OCI-LY3 (cell line): ENCODE results near the gene KRTAP5-4.

ENCODE experiments used
- H2AFZ ChIP-seq: fragments of 200-600, 300-600 bp; shearing (Covaris generic); 2 replicates; pipeline ENCODE4 v1.6.0; 2014; ENCODE audit warnings: antibody characterized with exemption, low read depth, low read length
- H3K27ac ChIP-seq: fragments of 200-600, 300-600 bp; sonication (generic); 2 replicates; pipeline ENCODE4 v1.5.1; 2014; ENCODE audit warnings: mild to moderate bottlenecking, low read length, moderate library complexity, mixed read lengths
- H3K27me3 ChIP-seq: fragments of 200-600, 300-600 bp; sonication (generic); 2 replicates; pipeline ENCODE4 v1.6.1; 2014; ENCODE audit warnings: low read depth, low read length, mixed read lengths
- H3K36me3 ChIP-seq: fragments of 200-600, 300-600 bp; sonication (generic); replicated peaks from 2 replicates; pipeline ENCODE3; 2014; ENCODE audit warnings: low read depth, low read length, mixed read lengths
- H3K4me1 ChIP-seq: fragments of 300-600, 200-600 bp; sonication (generic); 2 replicates; pipeline ENCODE4 v1.6.1; 2014; ENCODE audit warnings: low read length, mixed read lengths
- H3K4me2 ChIP-seq: fragments of 200-600, 300-600 bp; sonication (generic); 2 replicates; pipeline ENCODE4 v1.6.1; 2014; ENCODE audit warnings: low read length, mixed read lengths
- H3K4me3 ChIP-seq: fragments of 300-600, 200-600 bp; sonication (generic); 2 replicates; pipeline ENCODE4 v1.5.1; 2014; ENCODE audit warnings: antibody characterized with exemption, mild to moderate bottlenecking, low read length, moderate library complexity
- H3K79me2 ChIP-seq: fragments of 300-600, 200-600 bp; shearing (Covaris generic); 2 replicates; pipeline ENCODE4 v1.6.1; 2014; ENCODE audit warnings: mild to moderate bottlenecking, low read length, mixed read lengths
- H3K9ac ChIP-seq: fragments of 300-600, 200-600 bp; shearing (Covaris generic); 2 replicates; pipeline ENCODE4 v1.6.0; 2014; ENCODE audit warnings: mild to moderate bottlenecking, low read length, moderate library complexity
- H3K9me3 ChIP-seq: fragments of 200-600, 300-600 bp; shearing (Covaris generic); 2 replicates; pipeline ENCODE4 v1.6.1; 2014; ENCODE audit warnings: low read length, mixed read lengths; ENCODE audit not compliant: insufficient read depth
- H4K20me1 ChIP-seq: fragments of 200-600, 300-600 bp; sonication (generic); 2 replicates; pipeline ENCODE4 v1.6.1; 2016; ENCODE audit warnings: low read length, mixed read lengths; ENCODE audit not compliant: insufficient read depth
- EZH2phosphoT487 ChIP-seq: fragments of 200-600 bp; shearing (Covaris generic); IDR thresholded peaks from 2 replicates; pipeline ENCODE4 v1.6.1; 2018; ENCODE audit warnings: antibody characterized with exemption, mixed run types, low read depth
- TF ChIP-seq, protein P1 (sequence below): fragments of 200-600, 300-600 bp; sonication (generic); IDR thresholded peaks from 2 replicates; pipeline ENCODE4 v1.5.1; 2014; ENCODE audit warnings: antibody characterized with exemption, low read length, low read depth

Gene KRTAP5-4

GRCh38 chr11:1653541-1654387 is 31.8 kb upstream of the KRTAP5-4 start:
- Histone ChIP-seq H3K79me2 (no peaks in the 10 kb centered on the region), H3K9me3 (no peaks in the 10 kb centered on the region), H3K9ac (no peak overlapping the region), H3K27ac (no peak overlapping the region), H3K4me1 (no peaks in the 10 kb centered on the region), H3K4me2 (no peak overlapping the region), H4K20me1 (no peaks in the 10 kb centered on the region), H3K27me3 (peaks cover 41% of the 10 kb centered on the region), H2AFZ (no peak overlapping the region), H3K4me3 (no peak overlapping the region), H3K36me3 (no peaks in the 10 kb centered on the region)
- no peak for TF ChIP-seq EZH2phosphoT487
- TF ChIP-seq, protein P1, sequence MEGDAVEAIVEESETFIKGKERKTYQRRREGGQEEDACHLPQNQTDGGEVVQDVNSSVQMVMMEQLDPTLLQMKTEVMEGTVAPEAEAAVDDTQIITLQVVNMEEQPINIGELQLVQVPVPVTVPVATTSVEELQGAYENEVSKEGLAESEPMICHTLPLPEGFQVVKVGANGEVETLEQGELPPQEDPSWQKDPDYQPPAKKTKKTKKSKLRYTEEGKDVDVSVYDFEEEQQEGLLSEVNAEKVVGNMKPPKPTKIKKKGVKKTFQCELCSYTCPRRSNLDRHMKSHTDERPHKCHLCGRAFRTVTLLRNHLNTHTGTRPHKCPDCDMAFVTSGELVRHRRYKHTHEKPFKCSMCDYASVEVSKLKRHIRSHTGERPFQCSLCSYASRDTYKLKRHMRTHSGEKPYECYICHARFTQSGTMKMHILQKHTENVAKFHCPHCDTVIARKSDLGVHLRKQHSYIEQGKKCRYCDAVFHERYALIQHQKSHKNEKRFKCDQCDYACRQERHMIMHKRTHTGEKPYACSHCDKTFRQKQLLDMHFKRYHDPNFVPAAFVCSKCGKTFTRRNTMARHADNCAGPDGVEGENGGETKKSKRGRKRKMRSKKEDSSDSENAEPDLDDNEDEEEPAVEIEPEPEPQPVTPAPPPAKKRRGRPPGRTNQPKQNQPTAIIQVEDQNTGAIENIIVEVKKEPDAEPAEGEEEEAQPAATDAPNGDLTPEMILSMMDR, result no peak

DNA sequence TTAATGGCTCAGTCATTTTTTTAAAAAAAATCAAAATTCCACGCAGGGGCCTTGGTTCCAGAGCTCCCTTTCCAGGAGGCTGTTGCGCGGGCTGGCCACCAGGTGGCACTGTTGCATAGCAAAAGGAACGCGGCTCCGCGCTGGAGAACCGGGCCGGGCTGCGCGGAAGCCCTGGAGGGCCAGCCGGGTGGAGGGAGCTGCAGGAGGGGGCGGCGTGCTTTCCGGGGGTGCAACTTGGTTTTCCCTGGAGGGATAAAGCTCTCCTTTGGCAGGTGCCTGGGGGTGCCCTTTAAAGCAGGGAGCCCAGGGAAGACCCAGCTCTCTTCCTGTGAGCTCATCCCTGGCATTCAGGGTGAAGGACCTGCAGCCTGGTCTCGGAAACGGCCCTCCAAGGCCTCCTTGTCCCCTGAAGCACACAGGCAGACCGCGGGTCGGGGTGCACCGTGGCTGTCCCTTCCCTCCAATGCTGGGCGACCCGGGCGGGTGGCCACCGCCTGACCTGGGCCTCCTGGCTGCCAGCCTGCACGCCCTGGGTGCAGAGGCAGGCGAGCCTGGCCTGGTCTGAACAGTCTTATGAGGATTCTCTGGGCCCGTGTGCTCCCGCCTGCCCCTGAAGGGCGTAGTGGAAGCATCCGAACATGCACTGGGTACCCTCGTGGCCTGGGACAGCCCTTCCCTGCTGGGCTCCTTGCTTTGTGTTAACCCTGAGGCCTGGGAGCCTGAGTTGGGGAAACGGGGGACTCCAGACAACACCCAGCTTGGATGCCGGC is 31.0 kb upstream of the KRTAP5-4 start:
- TF ChIP-seq EZH2phosphoT487, result no peak
- TF ChIP-seq, protein P1, result peak; percentile 97
- no peak overlapping the region for H2AFZ ChIP-seq
- peaks cover 41% of the 10 kb centered on the region for H3K27me3 ChIP-seq
- no peaks in the 10 kb centered on the region for H4K20me1 ChIP-seq
- no peaks in the 10 kb centered on the region for H3K9me3 ChIP-seq
- peak overlapping the region; percentile 36 for H3K4me2 ChIP-seq
- no peaks in the 10 kb centered on the region for H3K4me1 ChIP-seq
- no peak overlapping the region for H3K27ac ChIP-seq
- H3K79me2 ChIP-seq, result no peaks in the 10 kb centered on the region
- no peak overlapping the region for H3K9ac ChIP-seq
- H3K36me3 ChIP-seq, result no peaks in the 10 kb centered on the region
- H3K4me3 ChIP-seq, result no peak overlapping the region

- TF ChIP-seq, protein P1, result no peak
- TF ChIP-seq EZH2phosphoT487, result no peak
- H3K27ac ChIP-seq, result no peak overlapping the region
- no peak overlapping the region for H3K9ac ChIP-seq
- no peak overlapping the region for H2AFZ ChIP-seq
- no peaks in the 10 kb centered on the region for H3K79me2 ChIP-seq
- no peak overlapping the region for H3K4me2 ChIP-seq
- H4K20me1 ChIP-seq, result no peaks in the 10 kb centered on the region
- no peak overlapping the region for H3K4me3 ChIP-seq
- H3K4me1 ChIP-seq, result no peaks in the 10 kb centered on the region
- peaks cover 41% of the 10 kb centered on the region for H3K27me3 ChIP-seq
- no peaks in the 10 kb centered on the region for H3K9me3 ChIP-seq
- no peaks in the 10 kb centered on the region for H3K36me3 ChIP-seq
Measured at GRCh38 chr11:1652442-1652770, 30.5 kb upstream of the KRTAP5-4 start.

DNA sequence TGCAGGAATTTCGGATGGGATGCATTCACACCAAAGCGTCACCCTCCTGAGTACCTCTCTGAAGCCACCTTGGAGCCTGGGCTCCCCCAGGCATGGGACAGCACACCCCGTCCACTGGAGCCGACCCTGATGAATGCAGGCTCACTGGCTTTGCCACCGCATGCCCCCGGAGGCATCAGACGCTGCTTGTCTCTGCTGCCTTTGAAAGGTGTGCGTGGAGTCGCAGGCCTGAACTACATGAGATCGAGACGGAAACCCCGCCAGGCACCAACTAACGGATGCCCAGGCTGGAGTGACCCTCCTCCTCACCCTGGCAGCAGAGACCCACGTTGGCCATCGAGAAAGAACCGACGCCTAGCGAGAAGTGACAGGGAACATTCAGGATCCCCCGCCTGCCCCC is 30.1 kb upstream of the KRTAP5-4 start:
- no peak overlapping the region for H3K4me2 ChIP-seq
- H3K27me3 ChIP-seq, result peaks cover 41% of the 10 kb centered on the region
- no peak overlapping the region for H3K9ac ChIP-seq
- no peaks in the 10 kb centered on the region for H3K9me3 ChIP-seq
- H3K36me3 ChIP-seq, result no peaks in the 10 kb centered on the region
- no peak overlapping the region for H2AFZ ChIP-seq
- H4K20me1 ChIP-seq, result no peaks in the 10 kb centered on the region
- no peaks in the 10 kb centered on the region for H3K4me1 ChIP-seq
- H3K27ac ChIP-seq, result no peak overlapping the region
- no peak for TF ChIP-seq EZH2phosphoT487
- TF ChIP-seq, protein P1, result no peak
- H3K79me2 ChIP-seq, result no peaks in the 10 kb centered on the region
- H3K4me3 ChIP-seq, result no peak overlapping the region
